Psoas muscle (tissue), 8 donors: ENCODE results near the gene AGPAT2. TPM values are rescaled to one million over a fixed set of nuclear protein-coding genes. Genes with fewer than 3 reads are reported as not detected.
A peak's percentile ranks its signal among the peaks of the same experiment; 100 is the strongest.

ENCODE experiments used
- ATAC-seq, 4 donors: fragments of 200-7000 bp; cut with Tn5 transposase; one replicate each; pipeline ENCODE4 v1.9.1; 2020; ENCODE audit warnings: moderate library complexity in 3 of 4, mild to moderate bottlenecking in 2 of 4
- DNase-seq, 2 donors: peaks; one replicate each; pipeline ENCODE4 v3.0.0-alpha.2; 2020
- H3K27ac ChIP-seq: fragments of 200-600 bp; one replicate; pipeline ENCODE4 v1.8.0; 2022
- H3K27me3 ChIP-seq, 3 donors: fragments of 200-600 bp in 1 of 3; one replicate each; pipeline versions ENCODE4 v1.6.1 to v1.8.0; 2013 to 2022; ENCODE audit warnings: low read length in 2 of 3, mild to moderate bottlenecking in 2 of 3, moderate library complexity in 1 of 3; ENCODE audit not compliant: insufficient read depth in 3 of 3
- H3K36me3 ChIP-seq, 2 donors: fragments of 200-600 bp in 1 of 2; one replicate each; pipeline versions ENCODE4 v1.6.1 to v1.8.0; 2013 to 2022; ENCODE audit warnings: low read depth in 1 of 2, mild to moderate bottlenecking in 1 of 2, moderate library complexity in 1 of 2; ENCODE audit not compliant: insufficient read depth in 1 of 2
- H3K4me1 ChIP-seq: fragments of 200-600 bp; one replicate; pipeline ENCODE4 v1.8.0; 2022
- H3K4me3 ChIP-seq: fragments of 200-600 bp; one replicate; pipeline ENCODE4 v1.8.0; 2022; ENCODE audit warnings: mild to moderate bottlenecking
- H3K9me3 ChIP-seq: fragments of 200-600 bp; one replicate; pipeline ENCODE4 v1.8.0; 2022
- CTCF ChIP-seq: fragments of 200-600 bp; IDR thresholded peaks from one replicate; pipeline ENCODE4 v1.8.0; 2022; ENCODE audit warnings: antibody characterized with exemption
- WGBS, 3 donors: extraction: QIAGEN DNeasy Blood & Tissue Kit; methylation state at CpG; one replicate each; pipeline versions ENCODE4 v1.1.6 to v1.1.7; 2013; 5-methylcytosine and 5-hydroxymethylcytosine counted together
- intact Hi-C, 2 donors: fragments of 100-400 bp; cut with DNase I; formaldehyde crosslinking; loops; one replicate each; pipeline versions ENCODE4 v1.11.0 to v1.14.2; 2022
- long read RNA-seq, 2 donors: library from polyadenylated mRNA; unstranded; transcript quantifications; one replicate each; pipeline ENCODE4 v2.0.0, GENCODE V29; 2021
- polyA plus RNA-seq, 3 donors: library from polyadenylated mRNA; stranded (reverse); fragments of 200-250 nt; gene quantifications; one replicate each; pipeline ENCODE4 v1.2.3, GENCODE V29; 2013
- total RNA-seq, 4 donors: library from RNA; stranded (reverse); fragmentation: NEBNext Ultra II Directional in 2 of 4; extraction: Animal tissue kit (Norgen Biotek cat#: 25700) in 2 of 4; gene quantifications; one replicate each; pipeline versions ENCODE4 v1.2.1 to v1.2.4, GENCODE V29; 2021 to 2023
- donor health status: healthy with polysubstance abuse.
- donor health status: DM: no; HTN: no; CAD: no; lungs with moderate emphysema.
- donor health status: Bipolar disorder and iron deficiency.
- donor health status: healthy.
- donor health status: DM: yes; HTN: yes; CAD: no.
- donor health status: DM: no; HTN: no; CAD: no.
- donor health status: DM: no; HTN: no; CAD: no.
- donor health status: DM: yes; HTN: yes; CAD: no.

AGPAT2 gene
- total RNA-seq (10 to 100 TPM; 15.5 to 46.3 (median 31.5) TPM), polyA plus RNA-seq (10 to 100 TPM; 25.9 to 66.5 (median 46.8) TPM)
- long read RNA-seq, donor 1, transcript AGPAT2-202 (6 exons, 1,512 nt) = major isoform, 28 of 31 reads
- long read RNA-seq, donor 1, partial matches to known transcripts = 1 of 31 reads
- long read RNA-seq, donor 1, other reads (novel, unspliced or antisense) = 2 of 31 reads
- long read RNA-seq, donor 2, transcript AGPAT2-201 (5 exons, 1,391 nt) = minor isoform, 14 of 179 reads
- long read RNA-seq, donor 2, transcript AGPAT2-202 (6 exons, 1,512 nt) = major isoform, 155 of 179 reads
- long read RNA-seq, donor 2, partial matches to known transcripts = 1 of 179 reads
- long read RNA-seq, donor 2, other reads (novel, unspliced or antisense) = 9 of 179 reads

GRCh38 chr9:136686794-136687711 lies at the start of gene AGPAT2:
Gene AGPAT2 (minus strand): TSS chr9:136687457. CDS start chr9:136687357, 100 bp downstream.
- 0% methylated on average over 37 to 105 of the region's 106 CpGs for WGBS, 3 donors
- intact Hi-C loops = no loop called here

GRCh38 chr9:136735812-136736480 lies 48.7 kb upstream of the AGPAT2 start:
- H3K9me3 ChIP-seq = no peaks in the 10 kb centered on the region
- H3K27ac ChIP-seq = no peak overlapping the region
- DNase-seq = no peak
- H3K4me1 ChIP-seq = no peaks in the 10 kb centered on the region
- no peak overlapping the region for H3K4me3 ChIP-seq
- intact Hi-C loops = no loop called here
- WGBS, 3 donors = 78 to 87% (median 87%) methylated on average over 19 to 21 of the region's 21 CpGs
- H3K36me3 ChIP-seq = no peaks in the 10 kb centered on the region
- TF ChIP-seq CTCF = no peak
- no peak for ATAC-seq
- H3K27me3 ChIP-seq = peaks cover 0 to 9% (median 5%) of the 10 kb centered on the region in 3 donors

More at GRCh38 chr9:136686794-136687711, at the start of gene AGPAT2:
- H3K36me3 ChIP-seq = no peaks in the 10 kb centered on the region
- H3K27ac ChIP-seq = peak within 1 kb of the TSS; percentile 93
- H3K27me3 ChIP-seq = no peaks in the 10 kb centered on the region
- peak; percentile 86 to 91 for DNase-seq
- peak; percentile 71 to 76 (median 74) for ATAC-seq
- H3K4me3 ChIP-seq = peak within 1 kb of the TSS; percentile 92
- H3K9me3 ChIP-seq = no peaks in the 10 kb centered on the region
- no peak for TF ChIP-seq CTCF
- peaks cover 38% of the 10 kb centered on the region for H3K4me1 ChIP-seq

- DNase-seq = no peak
- Histone ChIP-seq H3K36me3 (no peaks in the 10 kb centered on the region), H3K4me1 (no peaks in the 10 kb centered on the region), H3K27ac (no peak overlapping the region), H3K27me3 (peaks cover 0 to 5% (median 0%) of the 10 kb centered on the region in 3 donors), H3K4me3 (no peak overlapping the region), H3K9me3 (no peaks in the 10 kb centered on the region)
- intact Hi-C loops = no loop called here
- ATAC-seq = no peak
- WGBS, 3 donors = 68 to 78% (median 73%) methylated on average over 12 of the region's 12 CpGs
- no peak for TF ChIP-seq CTCF
These were observed 47.7 kb upstream of the AGPAT2 start for GRCh38 chr9:136734837-136735496.

- no peak for TF ChIP-seq CTCF
- Histone ChIP-seq H3K27ac (no peak overlapping the region), H3K36me3 (no peaks in the 10 kb centered on the region), H3K27me3 (peaks cover 0 to 2% (median 0%) of the 10 kb centered on the region in 3 donors), H3K9me3 (no peaks in the 10 kb centered on the region), H3K4me3 (no peak overlapping the region), H3K4me1 (peaks cover 8% of the 10 kb centered on the region)
- intact Hi-C loops = no loop called here
- ATAC-seq = no peak
- no peak for DNase-seq
- WGBS, 3 donors = 81 to 84% (median 83%) methylated on average over 12 of the region's 12 CpGs
These were observed 46.4 kb upstream of the AGPAT2 start for GRCh38 chr9:136733611-136734010.
